Osteoblast (primary cell): Measurements from ENCODE around the gene KLHL3. TPM values are rescaled to one million over a fixed set of nuclear protein-coding genes. Genes with fewer than 3 reads are reported as not detected.

ENCODE experiments used
- DNase-seq: peaks from one replicate; pipeline ENCODE4 v3.0.0; 2011; ENCODE audit warnings: low spot score, mixed read lengths; ENCODE audit not compliant: insufficient read length; ENCODE audit errors: missing footprints
- H2AFZ ChIP-seq: 2 replicates; pipeline ENCODE4 v1.6.0; 2011; ENCODE audit warnings: mild to moderate bottlenecking, low read length
- H3K27ac ChIP-seq: 2 replicates; pipeline ENCODE4 v1.5.1; 2011; ENCODE audit warnings: mild to moderate bottlenecking, low read depth, low read length, moderate library complexity
- H3K27me3 ChIP-seq: 2 replicates; pipeline ENCODE4 v1.6.0; 2012; ENCODE audit warnings: mild to moderate bottlenecking, control low read depth, inconsistent platforms, low read length, moderate library complexity; ENCODE audit not compliant: insufficient read depth
- H3K36me3 ChIP-seq: 2 replicates; pipeline ENCODE4 v1.5.1; 2011; ENCODE audit warnings: mild to moderate bottlenecking, low read length, control low read depth, moderate library complexity; ENCODE audit not compliant: insufficient read depth
- H3K4me1 ChIP-seq: 2 replicates; pipeline ENCODE4 v1.5.1; 2011; ENCODE audit warnings: mild to moderate bottlenecking, low read length, control low read depth, moderate library complexity; ENCODE audit not compliant: insufficient read depth
- H3K4me2 ChIP-seq: 2 replicates; pipeline ENCODE4 v1.6.0; 2011; ENCODE audit warnings: mild to moderate bottlenecking, low read length; ENCODE audit not compliant: insufficient read depth
- H3K4me3 ChIP-seq: fragments of 200-600 bp; sonication (generic); 3 replicates; pipeline ENCODE4 v1.5.1; 2012; ENCODE audit warnings: mild to moderate bottlenecking, low read length, inconsistent platforms; ENCODE audit not compliant: insufficient read depth
- H3K79me2 ChIP-seq: 2 replicates; pipeline ENCODE4 v1.6.0; 2012; ENCODE audit warnings: mild to moderate bottlenecking, low read length, control low read depth, inconsistent platforms; ENCODE audit not compliant: insufficient read depth
- H3K9me3 ChIP-seq: 2 replicates; pipeline ENCODE4 v1.5.1; 2011; ENCODE audit warnings: low read depth, low read length, control low read depth
- H4K20me1 ChIP-seq: 2 replicates; pipeline ENCODE4 v1.6.0; 2012; ENCODE audit warnings: mild to moderate bottlenecking, low read length, control low read depth; ENCODE audit not compliant: insufficient read depth
- CTCF ChIP-seq: IDR thresholded peaks from 2 replicates; pipeline ENCODE4 v1.5.1; 2011; ENCODE audit warnings: mild to moderate bottlenecking, low read depth, low read length, moderate library complexity; ENCODE audit errors: extremely low read depth
- total RNA-seq: library from RNA; depleted of rRNA; stranded (reverse); fragments of >200 nt; gene quantifications from 2 replicates; pipeline ENCODE4 v1.2.3, GENCODE V29; 2012

Gene KLHL3
- total RNA-seq, 1 donor, result 6.2 TPM

GRCh38 chr5:137660349-137660817, 75.5 kb downstream of the KLHL3 start:
- Histone ChIP-seq H3K4me1 (no peaks in the 10 kb centered on the region), H3K4me2 (no peak overlapping the region), H2AFZ (peak overlapping the region; percentile 25), H3K36me3 (no peaks in the 10 kb centered on the region), H3K4me3 (no peak overlapping the region), H3K27me3 (no peaks in the 10 kb centered on the region), H3K27ac (no peak overlapping the region), H3K9me3 (no peaks in the 10 kb centered on the region), H3K79me2 (no peaks in the 10 kb centered on the region), H4K20me1 (no peaks in the 10 kb centered on the region)
- peak; percentile 73 for DNase-seq
- TF ChIP-seq CTCF, result peak; percentile 88

GRCh38 chr5:137659209-137659608, 76.7 kb downstream of the KLHL3 start:
- Histone ChIP-seq H3K27ac (no peak overlapping the region), H3K4me2 (no peak overlapping the region), H3K36me3 (no peaks in the 10 kb centered on the region), H3K27me3 (no peaks in the 10 kb centered on the region), H3K9me3 (no peaks in the 10 kb centered on the region), H3K4me3 (no peak overlapping the region), H3K4me1 (no peaks in the 10 kb centered on the region), H4K20me1 (no peaks in the 10 kb centered on the region), H3K79me2 (no peaks in the 10 kb centered on the region), H2AFZ (no peak overlapping the region)
- TF ChIP-seq CTCF, result no peak
- no peak for DNase-seq

- no peak for DNase-seq
- Histone ChIP-seq H3K4me2 (no peak overlapping the region), H3K79me2 (no peaks in the 10 kb centered on the region)
Measured at GRCh38 chr5:137658324-137658723, 77.6 kb downstream of the KLHL3 start.

GRCh38 chr5:137657073-137657472, 78.8 kb downstream of the KLHL3 start:
- Histone ChIP-seq H3K4me1 (no peaks in the 10 kb centered on the region), H3K4me3 (no peak overlapping the region), H3K4me2 (no peak overlapping the region), H3K79me2 (no peaks in the 10 kb centered on the region), H3K9me3 (no peaks in the 10 kb centered on the region), H3K36me3 (no peaks in the 10 kb centered on the region), H3K27me3 (no peaks in the 10 kb centered on the region), H3K27ac (no peak overlapping the region), H2AFZ (no peak overlapping the region), H4K20me1 (no peaks in the 10 kb centered on the region)
- DNase-seq, result no peak
- no peak for TF ChIP-seq CTCF

More at GRCh38 chr5:137658324-137658723, 77.6 kb downstream of the KLHL3 start:
- H3K9me3 ChIP-seq, result no peaks in the 10 kb centered on the region
- no peak overlapping the region for H3K27ac ChIP-seq
- no peak overlapping the region for H3K4me3 ChIP-seq
- H3K4me1 ChIP-seq, result no peaks in the 10 kb centered on the region
- TF ChIP-seq CTCF, result no peak
- H2AFZ ChIP-seq, result no peak overlapping the region
- no peaks in the 10 kb centered on the region for H3K27me3 ChIP-seq
- H3K36me3 ChIP-seq, result no peaks in the 10 kb centered on the region
- no peaks in the 10 kb centered on the region for H4K20me1 ChIP-seq
